HG03378 (cell line): ENCODE measurements around the gene MRPL47.
"Not testable (repeated sequence)": the region's sequence is repeated elsewhere in the genome, so short reads cannot be mapped to it uniquely, and the experiment has no call there.

ENCODE experiments used
- ATAC-seq: cut with Tn5 transposase; IDR thresholded peaks from one replicate; pipeline ENCODE4 v1.9.1; 2021; ENCODE audit warnings: mild to moderate bottlenecking, moderate library complexity; ENCODE audit not compliant: unreplicated experiment

MRPL47 gene

DNA sequence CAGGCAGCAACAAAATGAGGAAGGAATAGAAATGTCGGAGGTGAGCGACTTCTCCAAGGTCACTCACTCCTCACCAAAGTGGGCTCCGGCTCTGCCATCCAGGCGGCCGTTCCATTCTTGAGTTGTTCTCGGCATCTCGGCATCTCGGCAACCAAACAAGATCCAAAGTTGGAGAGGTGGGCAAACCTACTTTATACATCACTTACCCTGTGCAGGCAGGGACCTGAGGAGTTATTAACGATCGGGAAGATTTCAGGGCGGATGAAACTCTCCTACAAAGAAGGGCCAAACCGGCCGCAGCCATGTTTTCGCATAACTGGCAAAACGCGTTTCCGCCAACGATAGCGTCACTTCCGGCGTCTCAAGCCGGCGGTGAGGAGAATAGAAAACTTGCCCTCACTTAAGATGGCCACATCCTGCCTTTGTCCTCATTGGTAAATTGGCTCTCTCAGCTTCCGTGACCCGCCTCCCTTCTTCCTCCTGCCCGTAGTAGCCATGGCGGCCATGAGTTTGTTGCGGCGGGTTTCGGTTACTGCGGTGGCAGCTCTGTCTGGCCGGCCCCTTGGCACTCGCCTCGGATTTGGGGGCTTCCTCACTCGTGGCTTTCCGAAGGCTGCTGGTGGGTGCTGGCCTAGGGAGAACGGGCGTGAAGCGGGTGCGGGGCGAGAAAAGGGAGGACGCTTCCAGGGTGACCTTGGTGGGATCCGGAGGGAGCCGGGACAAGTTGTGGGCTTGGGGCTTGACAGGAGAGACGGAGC, at the start of gene MRPL47, which contains the start of gene NDUFB5:
TSS of gene MRPL47 (minus strand) at position 318 of the 758 bp plus-strand sequence. CDS start at position 304, 14 bp downstream.
TSS of gene NDUFB5 (plus strand) at position 474 of the 758 bp plus-strand sequence. CDS start at position 496, 22 bp downstream.
- peak; percentile 95 for ATAC-seq

DNA sequence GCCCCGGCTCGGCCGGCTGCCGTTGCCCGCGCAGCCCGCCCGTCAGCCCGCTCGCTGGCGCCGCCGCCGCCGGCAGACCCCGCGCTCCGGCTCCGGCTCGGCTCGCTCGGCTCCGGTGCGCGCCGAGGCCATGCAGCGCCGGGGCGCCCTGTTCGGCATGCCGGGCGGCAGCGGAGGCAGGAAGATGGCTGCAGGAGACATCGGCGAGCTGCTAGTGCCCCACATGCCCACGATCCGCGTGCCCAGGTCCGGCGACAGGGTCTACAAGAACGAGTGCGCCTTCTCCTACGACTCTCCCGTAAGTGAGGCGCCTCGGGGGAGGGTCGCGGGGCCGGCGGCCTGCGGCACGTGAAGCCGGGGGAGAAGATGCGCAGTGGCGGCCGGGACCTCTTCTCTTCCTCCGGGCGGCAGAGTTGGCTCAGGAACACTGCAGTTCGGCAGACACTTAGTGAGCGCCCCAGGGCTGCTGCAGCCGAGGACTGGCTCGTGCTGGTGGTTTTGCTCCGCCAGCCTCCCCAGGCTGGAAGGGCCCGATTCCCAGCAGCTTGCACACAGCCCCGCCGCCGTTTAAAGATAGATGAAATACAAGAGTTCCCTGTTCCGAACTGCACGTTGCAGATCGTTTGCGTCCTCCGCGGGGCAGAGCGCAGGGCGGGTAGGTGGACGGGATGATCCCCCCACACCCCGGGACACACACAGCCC, 48.8 kb upstream of the MRPL47 start:
- peak; percentile 50 for ATAC-seq

DNA sequence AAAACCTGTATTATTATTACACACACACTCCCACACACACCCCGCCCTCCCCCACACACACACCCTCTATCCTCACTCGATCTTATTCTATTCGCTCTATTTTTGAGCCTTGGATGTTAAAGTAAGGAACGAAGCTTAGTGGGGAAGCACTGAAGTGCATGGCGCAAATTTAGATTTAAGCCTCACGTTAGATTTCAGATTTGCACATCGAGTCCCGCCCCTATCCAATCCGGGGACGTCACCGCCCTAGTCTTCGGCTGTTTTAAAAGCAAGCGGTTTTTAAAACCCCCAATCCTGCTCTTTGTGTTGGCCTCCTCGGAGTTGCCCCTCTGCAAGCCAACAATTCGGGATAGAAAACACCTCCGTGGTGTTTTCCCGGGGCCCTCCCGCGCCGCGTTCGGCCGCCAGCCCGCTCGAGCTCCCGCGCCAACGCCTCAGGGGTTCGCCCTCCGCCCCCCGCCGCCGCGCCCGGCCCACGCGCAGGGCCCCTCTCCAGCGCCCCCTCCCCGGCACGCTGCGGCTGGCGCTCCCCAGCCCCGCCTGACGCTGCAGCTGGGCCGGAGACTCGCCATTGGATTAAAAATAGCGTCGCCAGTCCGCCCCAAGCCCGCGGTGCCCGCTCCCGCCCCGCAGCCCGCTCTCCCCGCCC, 48.1 kb upstream of the MRPL47 start, which contains the start of gene USP13:
TSS of gene USP13 (plus strand) at position 594 of the 649 bp plus-strand sequence. CDS start 186 bp downstream, outside the sequence.
- peak; percentile 56 for ATAC-seq

DNA sequence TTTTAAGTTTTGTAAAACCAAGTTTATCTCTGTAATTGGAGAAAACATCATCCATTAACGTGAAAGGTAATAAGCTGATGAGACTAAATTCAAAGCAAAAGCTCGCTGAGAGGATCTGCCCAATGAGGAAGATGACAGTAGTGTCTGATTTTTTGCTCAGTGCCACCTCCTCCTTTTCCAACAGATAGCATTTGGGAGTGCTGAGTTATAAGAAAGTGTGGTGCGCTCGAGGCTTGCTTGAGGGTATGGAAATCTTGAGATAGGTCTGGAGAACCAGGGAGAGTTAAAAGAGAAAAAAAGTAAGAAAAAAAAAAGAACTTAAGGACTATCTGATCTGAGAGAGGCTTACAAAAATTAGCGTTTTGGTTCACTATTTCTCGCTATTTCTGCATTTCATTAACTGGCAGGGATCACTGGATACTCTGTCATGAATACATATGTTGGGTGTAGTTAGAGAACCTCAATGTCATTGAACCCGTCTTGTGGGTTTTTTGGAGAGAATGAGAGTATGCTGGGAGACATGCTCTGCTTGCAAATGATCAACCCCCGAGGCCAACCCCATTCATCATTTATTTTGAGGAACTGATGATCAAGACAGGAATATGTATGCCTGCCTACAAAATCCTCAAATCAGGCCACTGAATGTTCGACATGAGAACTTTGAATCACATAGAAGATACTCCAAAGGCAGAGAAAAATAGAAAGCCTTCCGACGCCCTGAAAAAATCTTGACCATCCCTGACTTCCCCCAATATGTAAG, 47.4 kb upstream of the MRPL47 start:
- no peak for ATAC-seq

DNA sequence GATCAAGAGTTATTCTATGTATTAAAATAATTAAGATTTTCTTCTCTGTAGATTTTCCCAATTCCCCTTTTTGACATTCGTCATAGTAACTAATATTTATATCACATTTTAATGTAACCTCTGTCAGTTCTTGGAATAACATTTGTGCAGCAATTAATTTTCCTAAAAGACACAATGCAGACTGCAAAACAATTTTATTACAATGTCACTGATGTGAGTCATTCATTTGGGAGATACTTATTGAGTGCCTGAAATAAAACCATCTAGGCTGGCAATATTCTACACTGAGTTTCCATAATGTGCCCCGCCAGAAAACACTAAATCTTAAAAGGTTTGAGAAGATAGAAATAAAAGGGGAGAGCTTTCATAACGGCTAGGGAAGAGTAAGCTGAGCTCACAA, 41.7 kb upstream of the MRPL47 start:
- ATAC-seq: no peak

DNA sequence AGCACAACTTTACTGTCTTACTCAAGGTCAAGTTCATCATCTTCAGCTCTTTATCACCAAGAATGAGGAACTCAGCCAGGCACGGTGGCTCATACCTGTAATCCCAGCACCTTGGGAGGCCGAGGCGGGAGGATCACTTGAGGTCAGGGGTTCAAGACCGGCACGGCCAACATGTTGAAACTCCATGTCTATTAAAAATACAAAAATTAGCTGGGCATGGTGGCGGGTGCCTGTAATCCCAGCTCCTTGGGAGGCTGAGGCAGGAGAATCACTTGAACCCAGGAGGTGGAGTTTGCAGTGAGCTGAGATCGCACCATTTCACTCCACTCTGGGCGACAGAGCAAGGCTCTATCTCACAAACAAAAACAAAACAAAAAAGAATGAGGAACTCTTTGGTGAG, 39.4 kb upstream of the MRPL47 start:
- not testable (repeated sequence) for ATAC-seq

DNA sequence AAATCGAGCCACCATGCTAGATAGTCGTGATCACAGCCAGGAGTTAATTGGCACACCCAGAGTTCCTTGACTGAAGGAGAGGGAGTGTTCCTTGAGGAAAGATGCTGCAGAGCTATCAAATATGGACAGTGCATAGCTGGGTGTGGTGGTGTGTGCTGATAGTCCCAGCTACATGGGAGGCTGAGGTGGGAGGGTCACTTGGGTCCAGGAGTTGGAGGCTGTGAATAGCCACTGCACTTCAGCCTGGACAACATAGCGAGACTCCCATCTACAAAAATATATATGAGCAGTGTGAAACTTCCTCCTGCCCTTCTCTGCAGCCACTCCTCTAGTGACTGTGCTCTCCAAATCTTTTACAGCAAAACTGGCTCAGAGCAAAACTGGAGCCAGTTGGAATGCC, 38.4 kb upstream of the MRPL47 start:
- no peak for ATAC-seq

DNA sequence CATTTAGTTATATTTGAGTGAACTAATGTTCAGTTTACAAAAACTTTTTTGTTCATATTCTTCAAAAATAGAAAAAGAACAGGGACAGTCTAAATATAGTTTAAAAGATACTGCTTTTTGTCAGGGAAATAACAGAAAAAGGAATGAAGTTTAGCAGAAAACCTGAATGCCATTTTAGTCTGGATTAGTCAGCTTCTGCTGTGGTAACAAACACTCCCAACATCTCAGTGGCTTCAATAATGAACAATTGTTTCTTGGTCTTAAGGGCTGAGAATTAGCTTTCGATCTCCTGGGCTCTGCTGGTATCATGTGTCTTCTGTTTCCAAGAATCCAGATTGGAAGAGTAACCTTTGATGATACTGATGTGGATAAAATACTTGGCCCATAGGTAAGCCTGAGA, 36.0 kb upstream of the MRPL47 start:
- ATAC-seq: no peak

DNA sequence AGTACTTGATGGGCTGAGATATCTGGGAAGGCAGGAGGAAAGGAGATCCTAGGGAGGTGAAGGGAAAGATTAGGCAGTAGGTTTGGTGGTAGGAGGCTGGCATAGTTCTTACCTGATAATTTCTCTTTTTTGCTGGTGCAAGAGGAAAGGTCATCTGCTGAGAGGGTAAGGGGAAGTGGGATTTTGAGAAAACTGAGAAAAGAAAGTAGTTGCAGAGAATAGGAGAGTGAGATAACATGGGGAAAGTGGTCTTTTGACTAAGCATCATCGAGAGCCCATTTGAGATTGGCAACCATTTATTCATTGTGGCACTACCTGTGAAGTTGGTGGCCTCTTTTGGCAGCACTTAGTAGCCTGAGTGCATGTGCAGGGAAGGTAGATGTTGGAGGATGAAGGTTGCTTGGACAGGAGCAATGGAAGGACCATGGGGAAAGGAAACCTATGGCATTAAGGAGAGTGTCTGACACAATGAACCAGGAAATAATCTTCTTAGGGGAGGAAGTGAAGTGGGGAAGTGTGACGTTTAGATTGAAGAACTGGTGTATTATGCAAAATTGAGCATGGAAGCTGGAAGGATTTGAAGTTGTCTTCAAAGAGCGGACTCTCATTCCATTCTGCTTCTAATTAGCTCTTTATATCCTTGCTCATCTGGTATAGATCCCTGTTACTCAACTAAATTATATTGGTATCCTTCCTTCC, 26.5 kb upstream of the MRPL47 start:
- no peak for ATAC-seq

DNA sequence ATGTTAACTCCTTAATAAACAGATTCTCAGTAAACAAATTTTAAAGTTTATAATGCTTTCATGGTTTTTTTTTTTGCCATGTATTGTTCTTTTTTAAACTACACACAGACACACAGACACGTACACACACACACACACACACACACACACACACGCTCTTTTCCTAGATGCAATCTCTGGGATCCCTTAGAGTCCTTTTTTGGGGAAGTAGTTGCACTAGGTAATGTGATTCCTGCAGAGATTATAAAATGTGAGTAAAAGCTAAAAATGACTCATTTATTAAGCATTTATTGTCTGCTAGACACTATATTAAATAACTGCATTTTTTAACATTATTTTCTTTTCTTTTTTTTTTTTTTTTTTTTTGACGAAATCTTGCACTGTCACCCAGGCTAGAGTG, 20.0 kb upstream of the MRPL47 start:
- ATAC-seq: no peak

DNA sequence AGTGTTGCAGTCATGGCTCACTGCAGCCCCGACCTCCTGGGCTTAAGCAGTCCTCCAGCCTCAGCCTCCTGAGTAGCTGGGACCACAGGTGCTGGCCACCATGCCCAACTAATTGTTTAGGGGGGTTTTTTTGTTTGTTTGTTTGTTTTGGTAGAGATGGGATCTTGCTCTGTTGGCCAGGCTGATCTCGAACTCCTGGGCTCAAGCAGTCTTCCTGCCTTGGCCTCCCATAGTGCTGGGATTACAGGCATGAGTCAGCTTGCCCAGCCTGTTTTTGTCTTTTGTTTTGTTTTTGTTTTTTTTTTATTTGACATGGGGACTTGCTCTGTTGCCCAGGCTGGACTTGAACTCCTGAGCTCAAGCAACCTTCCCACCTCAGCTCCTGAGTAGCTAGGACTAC, 17.6 kb upstream of the MRPL47 start:
- ATAC-seq: no peak

DNA sequence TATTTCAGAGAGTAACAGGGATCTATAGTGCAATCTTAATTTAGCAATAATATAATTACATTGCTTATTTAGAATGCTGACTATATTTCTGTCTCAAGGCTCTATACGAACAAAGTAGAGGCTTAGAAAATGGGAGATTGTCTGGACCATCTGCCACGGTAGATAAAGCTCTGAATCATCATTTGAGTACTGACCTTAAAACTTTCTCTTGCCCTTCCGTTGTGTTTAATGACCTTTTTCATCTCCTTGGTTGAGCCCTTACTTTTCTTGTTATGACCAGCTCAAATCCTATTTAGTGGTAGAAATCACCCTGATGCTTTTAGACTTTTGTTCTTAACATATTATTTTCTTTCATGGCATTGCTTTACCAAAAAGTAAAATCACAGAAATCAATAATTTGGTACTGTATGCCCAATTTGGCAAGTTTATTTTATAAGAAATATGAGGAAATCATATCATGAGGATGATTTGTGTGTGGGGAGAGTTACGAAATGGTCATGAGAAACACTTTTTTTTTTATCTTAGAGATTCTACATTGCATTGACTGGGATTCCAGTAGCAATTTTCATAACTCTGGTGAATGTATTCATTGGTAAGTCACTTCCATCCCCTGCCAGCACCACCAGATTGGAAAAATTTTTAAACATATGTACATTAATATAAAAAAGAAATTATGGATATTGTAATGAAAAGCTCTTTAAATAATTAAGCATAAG, 11.2 kb upstream of the MRPL47 start:
- ATAC-seq: no peak

DNA sequence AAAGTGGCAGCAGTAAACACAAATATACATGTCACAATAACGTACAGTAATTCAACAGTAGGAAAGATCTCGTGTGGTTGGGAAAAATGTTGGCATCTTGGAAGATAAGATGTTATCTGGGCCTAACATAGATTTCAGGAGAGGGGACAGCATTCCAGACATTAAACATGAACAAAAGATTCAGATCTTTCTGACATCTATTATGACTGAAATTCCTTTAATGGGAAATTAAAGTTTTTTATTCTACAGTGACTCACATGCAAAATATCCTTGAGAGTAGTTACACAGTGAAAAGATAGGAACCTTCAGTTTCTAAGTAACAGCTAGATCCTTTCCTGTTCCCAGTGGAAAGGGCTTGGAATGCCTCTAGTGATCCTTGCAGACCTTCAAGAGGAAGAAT, 9.4 kb upstream of the MRPL47 start:
- ATAC-seq: no peak

DNA sequence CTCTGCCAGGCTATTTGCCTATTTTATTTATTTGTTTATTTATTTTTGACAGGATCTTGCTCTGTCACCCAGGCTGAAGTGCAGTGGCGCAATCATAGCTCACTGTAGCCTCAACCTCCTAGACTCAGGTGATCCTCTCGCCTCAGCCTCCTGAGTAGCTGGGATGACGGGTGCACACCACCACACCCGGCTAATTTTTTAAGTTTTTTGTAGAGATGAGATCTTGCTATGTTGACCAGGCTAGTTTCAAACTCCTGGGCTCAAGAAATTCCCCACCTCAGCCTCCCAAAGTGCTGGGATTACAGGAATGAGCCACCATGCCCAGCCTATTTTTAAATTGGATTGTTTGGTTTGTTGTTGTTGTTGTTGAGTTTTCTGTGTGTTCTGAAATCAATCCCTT, 5.6 kb upstream of the MRPL47 start:
- ATAC-seq: no peak

DNA sequence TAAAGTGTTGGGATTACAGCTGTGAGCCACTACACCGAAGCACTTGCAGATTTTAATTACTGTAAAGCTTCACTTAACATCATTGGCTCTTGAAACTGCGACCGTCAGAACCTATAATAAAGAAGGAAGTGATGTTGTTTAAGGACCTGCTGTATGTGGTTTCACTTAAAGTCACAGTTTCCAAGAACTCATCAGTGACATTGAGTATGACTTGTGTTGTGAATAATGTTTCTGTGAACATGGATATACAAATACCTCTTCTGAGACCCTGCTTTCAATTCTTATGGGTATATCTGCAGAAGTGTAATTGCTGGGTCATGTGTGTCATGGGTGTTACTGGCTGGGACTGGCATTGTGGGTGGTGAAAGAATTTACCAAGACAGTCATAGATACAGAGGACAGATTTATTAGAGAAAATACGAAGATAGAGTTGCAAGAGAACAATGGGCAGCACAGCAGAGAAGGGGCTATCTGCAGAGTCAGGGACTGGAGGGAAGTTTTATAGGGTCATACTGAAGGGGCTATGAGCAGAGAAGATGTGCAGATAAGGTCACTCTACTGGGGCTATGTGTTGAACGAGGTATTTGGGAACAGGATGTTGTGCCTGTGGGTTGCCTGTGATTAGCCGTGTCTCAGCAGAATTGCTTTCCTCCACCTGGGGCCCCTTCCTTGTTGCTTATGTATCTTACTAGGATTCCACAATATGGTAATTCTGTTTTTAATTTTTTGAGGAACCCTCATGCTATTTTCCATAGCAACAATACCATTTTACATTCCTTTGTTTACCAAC, 4.7 kb upstream of the MRPL47 start:
- ATAC-seq: peak; percentile 70

DNA sequence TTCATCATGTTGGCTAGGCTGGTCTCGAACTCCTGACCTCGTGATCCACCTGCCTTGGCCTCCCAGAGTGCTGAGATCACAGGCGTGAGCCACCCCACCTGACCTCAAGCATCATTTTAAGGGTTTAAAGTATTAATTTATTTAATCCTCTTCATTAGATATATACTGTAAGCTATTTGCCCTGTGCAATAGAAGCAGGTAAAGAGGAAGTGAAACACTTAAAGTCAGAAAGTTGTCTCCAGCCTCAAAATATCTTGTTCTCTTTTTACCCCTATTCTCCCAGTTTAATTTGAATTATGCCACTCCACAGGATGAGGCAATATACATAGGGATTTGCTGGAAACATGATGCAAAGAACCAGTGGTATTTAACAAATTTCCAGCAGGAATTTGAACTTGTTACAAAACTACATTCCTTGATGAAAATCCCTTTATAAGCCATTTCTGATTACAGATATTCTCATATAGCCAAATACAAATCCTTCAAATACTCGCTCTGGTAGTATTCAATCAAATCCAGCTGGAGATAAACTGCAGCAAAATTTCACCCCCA, 2.2 kb upstream of the MRPL47 start:
- no peak for ATAC-seq

DNA sequence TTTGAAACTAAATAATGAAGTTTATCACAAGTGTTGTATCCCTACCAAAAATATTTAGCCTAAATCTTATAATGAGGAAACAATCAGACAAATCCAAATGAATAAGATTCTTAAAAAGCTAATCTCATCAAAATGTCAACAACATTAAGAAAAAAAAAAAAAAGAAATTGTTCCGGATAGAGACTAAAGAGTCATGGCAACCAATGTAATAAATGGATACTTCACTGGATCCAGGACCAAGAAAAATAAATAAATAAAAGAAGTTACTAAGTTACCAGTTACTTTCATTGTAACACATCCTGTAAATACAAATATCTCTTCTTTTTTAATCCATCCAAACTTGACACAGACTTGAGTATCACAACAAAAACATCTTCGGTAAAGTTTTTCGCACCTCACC, 607 bp downstream of the MRPL47 start:
- ATAC-seq: no peak

DNA sequence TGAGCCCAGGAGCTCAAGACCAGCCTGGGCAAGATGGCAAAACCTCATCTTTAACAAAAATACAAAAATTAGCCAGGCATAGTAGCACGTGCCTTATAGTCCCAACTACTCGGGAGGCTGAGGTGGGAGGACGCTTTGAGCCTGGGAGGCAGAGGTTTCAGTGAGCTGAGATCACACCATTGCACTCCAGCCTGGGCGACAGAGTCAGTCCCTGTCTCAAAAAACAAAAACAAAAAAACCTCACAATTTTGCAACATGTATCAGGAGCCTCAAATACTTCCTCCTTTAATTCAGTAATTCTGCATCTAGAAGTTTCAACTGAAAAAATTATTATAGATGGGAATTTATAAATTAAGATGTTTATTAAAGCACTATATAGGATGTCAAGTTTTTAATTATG, 1.1 kb downstream of the MRPL47 start:
- no peak for ATAC-seq

DNA sequence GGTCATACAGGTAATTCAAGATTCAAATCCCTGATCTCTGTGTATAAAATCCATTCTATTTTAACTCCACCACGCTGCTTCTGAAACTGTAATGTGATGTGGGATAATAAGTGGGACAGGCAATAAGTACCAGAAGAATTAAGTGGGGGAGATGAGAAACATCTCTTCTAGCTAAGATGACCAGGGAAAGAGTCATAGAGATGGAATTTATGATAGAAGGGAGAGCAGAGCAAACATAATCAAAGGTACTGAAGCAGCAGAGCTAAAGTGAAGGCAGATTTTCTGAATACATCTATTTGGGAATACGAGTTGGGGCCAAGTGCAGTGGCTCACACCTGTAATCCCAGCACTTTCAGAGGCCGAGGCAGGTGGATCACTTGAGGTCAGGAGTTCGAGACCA, 4.9 kb downstream of the MRPL47 start:
- no peak for ATAC-seq
